ENCODE data around the gene ZNF620. TPM values are rescaled to one million over a fixed set of nuclear protein-coding genes. Genes with fewer than 3 reads are reported as not detected.
"Not testable (repeated sequence)": the region's sequence is repeated elsewhere in the genome, so short reads cannot be mapped to it uniquely, and the experiment has no call there.

Gene ZNF620
- total and polyA plus RNA-seq, 7 donors, result 1.4 to 7.3 (median 2.1) TPM

DNA sequence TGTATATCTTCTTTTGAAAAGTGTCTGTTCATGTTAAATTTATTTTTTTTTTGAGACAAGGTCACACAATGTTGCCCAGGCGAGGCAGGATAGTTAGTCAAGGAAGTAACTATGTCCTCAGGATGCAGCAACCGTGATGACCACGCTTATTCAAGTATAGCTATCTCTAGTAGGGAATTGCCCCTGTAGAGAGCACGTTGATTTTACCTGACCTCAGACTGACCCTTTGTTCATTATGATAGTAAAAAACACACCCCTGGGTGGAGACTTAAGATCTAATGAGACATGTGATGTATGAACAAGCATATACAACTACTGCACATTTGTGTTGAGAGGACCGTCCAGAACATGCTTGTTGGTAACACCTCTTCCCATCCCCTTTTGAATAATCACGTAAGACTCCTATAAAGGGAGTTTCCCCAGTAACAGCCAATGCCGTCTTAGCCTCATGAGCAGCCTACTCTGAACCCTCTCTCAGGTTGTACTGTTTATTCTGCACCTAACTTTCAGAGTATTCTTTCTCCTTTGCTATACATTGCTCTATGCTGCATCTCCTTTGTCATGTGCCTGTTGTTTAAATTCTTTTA, 51.8 kb downstream of the ZNF620 start:
- TF ChIP-seq EP300 (IDR thresholded peaks at IDR 0.05) (no peak), POLR2AphosphoS5 (IDR thresholded peaks at IDR 0.05) (no peak), POLR2A (IDR thresholded peaks at IDR 0.05) (no peak)
- TF ChIP-seq, protein P1, sequence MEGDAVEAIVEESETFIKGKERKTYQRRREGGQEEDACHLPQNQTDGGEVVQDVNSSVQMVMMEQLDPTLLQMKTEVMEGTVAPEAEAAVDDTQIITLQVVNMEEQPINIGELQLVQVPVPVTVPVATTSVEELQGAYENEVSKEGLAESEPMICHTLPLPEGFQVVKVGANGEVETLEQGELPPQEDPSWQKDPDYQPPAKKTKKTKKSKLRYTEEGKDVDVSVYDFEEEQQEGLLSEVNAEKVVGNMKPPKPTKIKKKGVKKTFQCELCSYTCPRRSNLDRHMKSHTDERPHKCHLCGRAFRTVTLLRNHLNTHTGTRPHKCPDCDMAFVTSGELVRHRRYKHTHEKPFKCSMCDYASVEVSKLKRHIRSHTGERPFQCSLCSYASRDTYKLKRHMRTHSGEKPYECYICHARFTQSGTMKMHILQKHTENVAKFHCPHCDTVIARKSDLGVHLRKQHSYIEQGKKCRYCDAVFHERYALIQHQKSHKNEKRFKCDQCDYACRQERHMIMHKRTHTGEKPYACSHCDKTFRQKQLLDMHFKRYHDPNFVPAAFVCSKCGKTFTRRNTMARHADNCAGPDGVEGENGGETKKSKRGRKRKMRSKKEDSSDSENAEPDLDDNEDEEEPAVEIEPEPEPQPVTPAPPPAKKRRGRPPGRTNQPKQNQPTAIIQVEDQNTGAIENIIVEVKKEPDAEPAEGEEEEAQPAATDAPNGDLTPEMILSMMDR (IDR thresholded peaks at IDR 0.05), result no peak

DNA sequence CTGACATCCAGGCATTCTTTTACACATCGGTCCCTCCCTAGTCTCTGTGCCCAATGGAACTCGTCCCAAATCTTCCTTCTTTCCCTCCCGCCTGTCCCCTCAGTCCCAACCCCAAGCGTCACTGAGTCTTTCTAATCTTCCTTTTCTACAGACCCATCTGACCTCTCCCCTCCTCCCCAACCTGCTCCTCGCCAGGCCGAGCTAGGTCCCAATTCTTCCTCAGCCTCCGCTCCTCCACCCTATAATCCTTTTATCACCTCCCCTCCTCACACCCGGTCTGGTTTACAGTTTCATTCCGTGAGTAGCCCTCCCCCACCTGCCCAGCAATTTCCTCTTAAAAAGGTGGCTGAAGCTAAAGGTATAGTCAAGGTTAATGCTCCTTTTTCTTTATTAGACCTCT, 56.6 kb downstream of the ZNF620 start:
- intact Hi-C loops (cut with DNase I); H3K4me3 ChIP-seq: not testable (repeated sequence)

More for the DNA sequence above, 51.8 kb downstream of the ZNF620 start:
- Histone ChIP-seq H3K27me3 (no peaks in the 10 kb centered on the region), H3K4me1 (no peaks in the 10 kb centered on the region), H3K9me3 (no peaks in the 10 kb centered on the region), H3K4me3 (no peak overlapping the region), H3K27ac (no peak overlapping the region), H3K36me3 (no peaks in the 10 kb centered on the region)
- intact Hi-C loops (cut with DNase I), result no loop called here
- WGBS, 2 donors, result 55 to 60% methylated on average over 7 of the region's 7 CpGs
- no peak for DNase-seq

DNA sequence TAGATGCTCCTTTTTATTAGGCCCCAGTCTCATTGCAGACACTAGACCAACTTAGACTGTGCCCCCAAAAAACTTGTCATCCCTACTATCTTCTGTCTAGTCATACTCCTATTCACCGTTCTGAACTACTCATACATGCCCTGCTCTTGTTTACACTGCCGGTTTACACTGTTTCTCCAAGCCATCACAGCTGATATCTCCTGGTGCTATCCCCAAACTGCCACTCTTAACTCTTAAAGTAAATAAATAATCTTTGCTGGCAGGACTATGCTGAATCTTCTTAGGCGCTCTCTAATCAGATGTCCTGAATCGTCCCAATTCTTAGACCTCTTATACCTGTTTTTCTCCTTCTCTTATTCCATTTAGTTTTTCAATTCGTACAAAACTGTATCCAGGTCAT, 59.8 kb downstream of the ZNF620 start:
- intact Hi-C loops (cut with DNase I), result not testable (repeated sequence)

More for the DNA sequence above, 56.6 kb downstream of the ZNF620 start:
- not testable (repeated sequence) for H3K36me3 ChIP-seq, H3K27me3 ChIP-seq, DNase-seq, H3K9me3 ChIP-seq, H3K27ac ChIP-seq, H3K4me1 ChIP-seq
- WGBS, 2 donors, result 84 to 90% methylated on average over 9 of the region's 9 CpGs

DNA sequence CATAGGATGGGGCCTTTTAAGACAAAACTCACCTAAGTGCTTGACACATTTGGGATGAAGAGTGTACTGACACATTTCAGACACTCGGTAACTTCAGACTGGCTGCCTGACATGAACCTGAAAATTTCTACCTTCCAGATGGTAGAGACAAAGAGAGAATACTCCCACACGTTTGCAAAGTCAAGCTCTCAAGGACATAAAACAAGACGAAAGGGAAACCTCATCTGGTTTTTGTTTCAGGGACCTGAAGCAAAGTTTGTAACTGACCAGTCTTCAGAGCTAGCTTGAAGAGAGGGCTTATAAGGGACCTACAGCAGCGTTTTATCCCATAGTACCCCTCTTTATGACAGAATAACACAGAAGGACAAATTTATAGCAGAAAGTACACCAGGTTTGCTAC, 60.9 kb downstream of the ZNF620 start:
- Histone ChIP-seq H3K4me3 (no peak overlapping the region), H3K27me3 (no peaks in the 10 kb centered on the region), H3K36me3 (no peaks in the 10 kb centered on the region), H3K4me1 (no peaks in the 10 kb centered on the region), H3K27ac (no peak overlapping the region), H3K9me3 (peaks cover 0 to 2% (median 0%) of the 10 kb centered on the region in 4 donors)
- DNase-seq, result no peak
- intact Hi-C loops (cut with DNase I), result no loop called here
- 67 to 72% methylated on average over 4 of the region's 4 CpGs for WGBS, 2 donors
- no peak for TF ChIP-seq POLR2AphosphoS5 (IDR thresholded peaks at IDR 0.05)
- TF ChIP-seq, protein P1 (IDR thresholded peaks at IDR 0.05), result no peak
- TF ChIP-seq EP300 (IDR thresholded peaks at IDR 0.05), result no peak
- TF ChIP-seq POLR2A (IDR thresholded peaks at IDR 0.05), result no peak

More for the DNA sequence above, 59.8 kb downstream of the ZNF620 start:
- not testable (repeated sequence) for H3K36me3 ChIP-seq, H3K27me3 ChIP-seq, H3K9me3 ChIP-seq, H3K4me3 ChIP-seq, H3K27ac ChIP-seq, H3K4me1 ChIP-seq, DNase-seq
- WGBS, 2 donors, result 71 to 82% methylated on average over 5 of the region's 5 CpGs

Small RNA genes within 50 kb of the gene (small RNA-seq; reads per million reads assigned to genes)
- gene RNU5B-2P, result 0.06 to 0.22 (median 0.11) reads per million in 3 donors

Other genes with a start within 250 kb of the ZNF620 start
- gene EIF1B, start 196.3 kb upstream of the ZNF620 start, total RNA-seq, result 10 to 100 TPM; 27.1 to 42.8 (median 39.5) TPM
- gene EIF1B, start 196.3 kb upstream of the ZNF620 start, polyA plus RNA-seq, result 10 to 100 TPM; 54.8 to 94.1 (median 69.7) TPM
- 10 to 100 TPM in 1 of 4 donors, 1 to 10 TPM in 3; 4.9 to 13.9 (median 5.9) TPM for gene ENTPD3, start 118.9 kb upstream of the ZNF620 start, total RNA-seq
- gene ENTPD3, start 118.9 kb upstream of the ZNF620 start, polyA plus RNA-seq, result 1 to 10 TPM; 1.2 to 4.6 (median 2.5) TPM
- 100 to 1,000 TPM; 447 to 619 (median 549) TPM for gene RPL14, start 48.7 kb upstream of the ZNF620 start, total RNA-seq
- 1,000 to 10,000 TPM; 1,034 to 1,712 (median 1,302) TPM for gene RPL14, start 48.7 kb upstream of the ZNF620 start, polyA plus RNA-seq
- 1 to 10 TPM; 3.4 to 5.1 (median 4.5) TPM for gene ZNF619, start 28.9 kb upstream of the ZNF620 start, total RNA-seq
- 1 to 10 TPM; 1.2 to 2.6 (median 1.6) TPM for gene ZNF619, start 28.9 kb upstream of the ZNF620 start, polyA plus RNA-seq
- gene ZNF621, start 18.9 kb downstream of the ZNF620 start, total RNA-seq, result 10 to 100 TPM; 13.2 to 19.9 (median 17.2) TPM
- gene ZNF621, start 18.9 kb downstream of the ZNF620 start, polyA plus RNA-seq, result 10 to 100 TPM in 1 of 3 donors, 1 to 10 TPM in 2; 4.6 to 10.9 (median 4.8) TPM